ENCODE results near the gene BCAP31. TPM values are rescaled to one million over a fixed set of nuclear protein-coding genes. Genes with fewer than 3 reads are reported as not detected.

BCAP31 gene
- total and polyA plus RNA-seq, 12 donors, result 121 to 343 (median 271) TPM

GRCh38 chrX:153671589-153672530 lies 52.3 kb downstream of the BCAP31 start:
- intact Hi-C loops (cut with DNase I), result loop anchor here in 1 of 2 donors (5.0 kb wide), 1 partner anchor 120 kb away; no protein-coding TSS in a partner anchor
- H3K9me3 ChIP-seq (replicated peaks in 1 of 3), result no peaks in the 10 kb centered on the region
- H3K27ac ChIP-seq, result no peak overlapping the region
- H3K36me3 ChIP-seq (replicated peaks in 1 of 2), result no peaks in the 10 kb centered on the region
- H3K4me1 ChIP-seq (replicated peaks in 1 of 2), result no peaks in the 10 kb centered on the region
- no peak overlapping the region for H3K4me3 ChIP-seq
- no peak for TF ChIP-seq CTCF (IDR thresholded peaks at IDR 0.05)
- no peak for TF ChIP-seq POLR2A (IDR thresholded peaks at IDR 0.05)
- 91 to 97% (median 92%) methylated on average over 3 to 27 of the region's 27 CpGs for WGBS, 4 donors
- peak in 1 of 7 donors; percentile 8 for DNase-seq
- H3K27me3 ChIP-seq, result peaks cover 30% of the 10 kb centered on the region

- Histone ChIP-seq H3K4me3 (no peak overlapping the region), H3K27ac (no peak overlapping the region), H3K4me1 (replicated peaks in 1 of 2) (no peaks in the 10 kb centered on the region), H3K9me3 (replicated peaks in 1 of 3) (no peaks in the 10 kb centered on the region), H3K27me3 (peaks cover 24% of the 10 kb centered on the region), H3K36me3 (replicated peaks in 1 of 2) (no peaks in the 10 kb centered on the region)
- peak in 2 of 7 donors; percentile 9 to 12 for DNase-seq
- 83 to 100% (median 85%) methylated on average over 1 to 23 of the region's 23 CpGs for WGBS, 4 donors
- intact Hi-C loops (cut with DNase I), result loop anchor here in 1 of 2 donors (5.0 kb wide), 1 partner anchor 119 kb away; no protein-coding TSS in a partner anchor
- TF ChIP-seq CTCF (IDR thresholded peaks at IDR 0.05) (no peak), POLR2A (IDR thresholded peaks at IDR 0.05) (no peak)
These were observed 53.2 kb downstream of the BCAP31 start for GRCh38 chrX:153670748-153671588.

GRCh38 chrX:153669901-153670731 lies 54.1 kb downstream of the BCAP31 start:
- intact Hi-C loops (cut with DNase I), result loop anchor here in 1 of 2 donors (5.0 kb wide), 1 partner anchor 118 kb away; no protein-coding TSS in a partner anchor
- Histone ChIP-seq H3K4me3 (no peak overlapping the region), H3K9me3 (replicated peaks in 1 of 3) (no peaks in the 10 kb centered on the region), H3K4me1 (replicated peaks in 1 of 2) (no peaks in the 10 kb centered on the region), H3K27ac (no peak overlapping the region), H3K27me3 (peaks cover 24% of the 10 kb centered on the region), H3K36me3 (replicated peaks in 1 of 2) (no peaks in the 10 kb centered on the region)
- no peak for TF ChIP-seq CTCF (IDR thresholded peaks at IDR 0.05)
- TF ChIP-seq POLR2A (IDR thresholded peaks at IDR 0.05), result no peak
- 77 to 83% (median 77%) methylated on average over 14 to 23 of the region's 23 CpGs; no CpG with 5 or more reads in 1 of the 4 donors for WGBS, 4 donors
- DNase-seq, result peak in 1 of 7 donors; percentile 18

Measured in adrenal gland (tissue), 12 donors.